Type B pancreatic cell (in vitro differentiated cells): Measurements from ENCODE around the gene A2M. TPM values are rescaled to one million over a fixed set of nuclear protein-coding genes. Genes with fewer than 3 reads are reported as not detected.

ENCODE experiments used
- DNase-seq: peaks from one replicate; pipeline ENCODE4 v3.0.0; 2021; ENCODE audit warnings: mixed read lengths; ENCODE audit not compliant: unreplicated experiment; ENCODE audit errors: extremely low spot score
- H3K27ac Mint-ChIP-seq: 2 replicates; pipeline ENCODE4 v1.8.0; 2021; ENCODE audit warnings: mild to moderate bottlenecking, mixed read lengths
- H3K27me3 Mint-ChIP-seq: 2 replicates; pipeline ENCODE4 v1.8.0; 2021; ENCODE audit warnings: mixed read lengths
- H3K36me3 Mint-ChIP-seq: 2 replicates; pipeline ENCODE4 v1.8.0; 2021; ENCODE audit warnings: mixed read lengths
- H3K4me1 Mint-ChIP-seq: one replicate; pipeline ENCODE4 v1.8.0; 2021; ENCODE audit warnings: mixed read lengths; ENCODE audit not compliant: unreplicated experiment
- H3K4me3 Mint-ChIP-seq: 2 replicates; pipeline ENCODE4 v1.8.0; 2021; ENCODE audit warnings: mild to moderate bottlenecking, mixed read lengths
- H3K9me3 Mint-ChIP-seq: 2 replicates; pipeline ENCODE4 v1.8.0; 2021; ENCODE audit warnings: mixed read lengths
- total RNA-seq: library from RNA; stranded (reverse); gene quantifications from 2 replicates; pipeline ENCODE4 v1.2.1, GENCODE V29; 2021; ENCODE audit warnings: low replicate concordance
- TF ChIP-seq, protein P1 (sequence below): fragments of 200-600 bp; sonication (generic); conservative IDR thresholded peaks from 2 replicates; pipeline ENCODE4 v1.5.0; 2021; ENCODE audit warnings: antibody characterized with exemption, mild to moderate bottlenecking

Gene A2M
- total RNA-seq, 1 donor from 2014 or later: 84.9 TPM

- TF ChIP-seq, protein P1, sequence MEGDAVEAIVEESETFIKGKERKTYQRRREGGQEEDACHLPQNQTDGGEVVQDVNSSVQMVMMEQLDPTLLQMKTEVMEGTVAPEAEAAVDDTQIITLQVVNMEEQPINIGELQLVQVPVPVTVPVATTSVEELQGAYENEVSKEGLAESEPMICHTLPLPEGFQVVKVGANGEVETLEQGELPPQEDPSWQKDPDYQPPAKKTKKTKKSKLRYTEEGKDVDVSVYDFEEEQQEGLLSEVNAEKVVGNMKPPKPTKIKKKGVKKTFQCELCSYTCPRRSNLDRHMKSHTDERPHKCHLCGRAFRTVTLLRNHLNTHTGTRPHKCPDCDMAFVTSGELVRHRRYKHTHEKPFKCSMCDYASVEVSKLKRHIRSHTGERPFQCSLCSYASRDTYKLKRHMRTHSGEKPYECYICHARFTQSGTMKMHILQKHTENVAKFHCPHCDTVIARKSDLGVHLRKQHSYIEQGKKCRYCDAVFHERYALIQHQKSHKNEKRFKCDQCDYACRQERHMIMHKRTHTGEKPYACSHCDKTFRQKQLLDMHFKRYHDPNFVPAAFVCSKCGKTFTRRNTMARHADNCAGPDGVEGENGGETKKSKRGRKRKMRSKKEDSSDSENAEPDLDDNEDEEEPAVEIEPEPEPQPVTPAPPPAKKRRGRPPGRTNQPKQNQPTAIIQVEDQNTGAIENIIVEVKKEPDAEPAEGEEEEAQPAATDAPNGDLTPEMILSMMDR: no peak
- Mint-ChIP-seq H3K9me3 (no peaks in the 10 kb centered on the region), H3K36me3 (peaks cover 7% of the 10 kb centered on the region), H3K27me3 (no peaks in the 10 kb centered on the region), H3K4me3 (no peak overlapping the region), H3K4me1 (no peaks in the 10 kb centered on the region), H3K27ac (no peak overlapping the region)
- DNase-seq: no peak
These were observed 11.8 kb upstream of the A2M start for GRCh38 chr12:9127484-9127883.

DNA sequence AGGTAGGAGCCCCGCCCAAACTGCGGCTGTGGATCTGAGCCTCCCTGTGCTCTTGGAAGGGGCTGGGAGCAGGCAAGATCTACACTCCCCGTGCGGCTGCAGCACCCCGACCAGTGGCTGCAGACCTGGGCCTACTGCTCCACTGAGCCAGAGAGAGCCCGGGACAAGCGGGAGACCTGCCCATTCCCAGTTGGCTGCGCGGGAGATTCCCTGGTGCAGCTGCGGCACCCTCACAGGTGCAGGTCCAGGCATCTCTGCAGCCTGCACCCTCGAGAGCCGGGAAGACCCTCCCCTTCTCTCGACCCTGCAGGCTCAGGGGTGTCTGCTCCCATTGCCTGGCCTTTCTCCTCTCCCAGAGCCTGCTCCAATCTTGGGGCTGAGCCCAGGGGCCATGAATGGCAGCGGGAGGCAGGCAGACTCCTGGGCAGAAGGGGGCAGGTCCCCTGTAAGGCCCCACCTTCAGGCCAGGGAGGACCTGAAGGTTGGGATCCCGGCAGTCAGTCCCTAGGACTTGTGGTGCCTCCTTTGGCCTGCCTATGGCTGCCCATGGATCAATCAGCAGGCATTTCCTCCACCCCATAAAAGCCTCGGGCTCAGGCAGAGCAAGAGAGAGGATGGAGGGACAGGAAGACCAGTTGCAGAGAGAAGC lies 8.8 kb upstream of the A2M start:
- H3K4me3 Mint-ChIP-seq: no peak overlapping the region
- H3K27ac Mint-ChIP-seq: no peak overlapping the region
- DNase-seq: no peak
- H3K27me3 Mint-ChIP-seq: peaks cover 8% of the 10 kb centered on the region
- H3K9me3 Mint-ChIP-seq: no peaks in the 10 kb centered on the region
- no peaks in the 10 kb centered on the region for H3K4me1 Mint-ChIP-seq
- H3K36me3 Mint-ChIP-seq: peaks cover 3% of the 10 kb centered on the region
- TF ChIP-seq, protein P1: no peak

DNA sequence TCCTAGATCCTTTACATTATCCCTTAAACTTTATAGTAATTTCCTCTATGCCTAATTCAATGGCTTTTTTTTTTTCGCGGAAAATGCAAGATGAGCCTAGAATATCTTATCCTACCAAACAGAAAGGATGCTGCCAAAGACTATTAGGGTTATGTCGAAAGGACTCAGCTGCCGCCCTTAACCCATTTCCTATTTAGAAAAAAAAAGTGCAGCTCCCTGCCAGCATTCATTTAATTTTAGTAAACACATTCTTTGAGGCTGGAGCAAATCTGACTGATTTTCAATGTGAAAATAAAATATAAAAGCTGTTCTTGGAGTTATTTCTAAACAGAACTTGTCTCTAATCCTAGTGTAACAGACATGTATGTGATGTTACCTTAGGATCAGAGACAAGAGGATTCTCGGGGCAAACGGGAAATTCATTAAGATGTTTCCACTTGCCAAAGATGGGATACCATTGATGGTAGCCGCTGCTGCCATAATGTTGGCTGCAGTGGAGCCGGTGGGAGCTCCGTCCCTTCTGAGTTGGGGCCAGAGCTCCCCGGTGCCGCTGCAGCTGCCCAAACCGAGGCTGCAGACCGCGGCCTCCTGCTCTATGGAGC lies 8.2 kb upstream of the A2M start:
- no peaks in the 10 kb centered on the region for H3K4me1 Mint-ChIP-seq
- TF ChIP-seq, protein P1: no peak
- DNase-seq: no peak
- no peak overlapping the region for H3K27ac Mint-ChIP-seq
- H3K4me3 Mint-ChIP-seq: no peak overlapping the region
- peaks cover 2% of the 10 kb centered on the region for H3K36me3 Mint-ChIP-seq
- H3K9me3 Mint-ChIP-seq: no peaks in the 10 kb centered on the region
- H3K27me3 Mint-ChIP-seq: peaks cover 8% of the 10 kb centered on the region

GRCh38 chr12:9122091-9122609 lies 6.4 kb upstream of the A2M start:
- Mint-ChIP-seq H3K4me1 (no peaks in the 10 kb centered on the region), H3K9me3 (no peaks in the 10 kb centered on the region), H3K27ac (peak overlapping the region; percentile 17), H3K27me3 (peaks cover 11% of the 10 kb centered on the region), H3K36me3 (no peaks in the 10 kb centered on the region), H3K4me3 (no peak overlapping the region)
- DNase-seq: no peak
- TF ChIP-seq, protein P1: no peak

DNA sequence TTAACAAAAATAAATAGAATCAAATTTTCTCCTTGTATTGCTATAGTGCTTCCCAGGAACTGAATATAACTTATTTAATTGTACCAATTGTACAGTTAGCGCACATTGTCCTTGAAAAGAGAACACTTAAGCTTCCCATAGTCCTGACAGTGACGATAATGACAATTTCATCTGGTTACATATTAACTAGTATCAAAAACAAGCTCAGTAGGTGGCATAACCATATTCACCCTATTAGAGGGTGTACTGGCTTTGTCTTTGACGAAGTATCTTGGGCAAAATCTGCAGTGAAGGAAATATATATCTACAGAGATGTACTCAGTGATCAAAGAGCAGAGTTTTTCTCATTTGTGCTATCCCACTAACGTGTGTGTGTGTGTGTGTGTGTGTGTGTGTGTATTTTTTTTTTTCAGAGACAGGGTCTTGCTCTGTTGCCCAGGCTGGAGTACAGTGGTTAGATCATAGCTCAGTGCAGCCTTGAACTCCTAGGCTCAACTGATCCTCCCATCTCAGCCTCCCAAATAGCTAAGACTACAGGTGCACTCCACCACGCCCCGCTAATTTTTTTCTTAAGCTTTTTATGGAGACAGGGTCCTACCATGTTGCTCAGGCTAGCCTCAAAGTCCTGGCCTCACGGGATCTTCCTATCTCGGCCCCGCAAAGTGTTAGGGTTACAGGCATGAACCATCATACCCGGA lies 4.9 kb upstream of the A2M start:
- H3K4me3 Mint-ChIP-seq: no peak overlapping the region
- no peaks in the 10 kb centered on the region for H3K36me3 Mint-ChIP-seq
- TF ChIP-seq, protein P1: no peak
- no peak for DNase-seq
- H3K27me3 Mint-ChIP-seq: peaks cover 11% of the 10 kb centered on the region
- H3K27ac Mint-ChIP-seq: no peak overlapping the region
- peaks cover 5% of the 10 kb centered on the region for H3K4me1 Mint-ChIP-seq
- H3K9me3 Mint-ChIP-seq: no peaks in the 10 kb centered on the region
